ENCODE data around the gene DMTF1.

The DMTF1 gene

GRCh38 chr7:87187120-87187519, 34.9 kb downstream of the DMTF1 start:
- no peak for DNase-seq (ENCODE audit: low spot score)
- in situ Hi-C loops (cut with MboI; ENCODE audit: low sequenced_read_pairs, unreplicated experiment): no loop called here
- TF ChIP-seq CTCF (IDR thresholded peaks at IDR 0.05; ENCODE audit: borderline replicate concordance, control extremely low read depth, extremely low read depth, insufficient read depth, missing control alignments): no peak

- no peak for TF ChIP-seq CTCF (IDR thresholded peaks at IDR 0.05; ENCODE audit: borderline replicate concordance, control extremely low read depth, extremely low read depth, insufficient read depth, missing control alignments)
- no peak for DNase-seq (ENCODE audit: low spot score)
- in situ Hi-C loops (cut with MboI; ENCODE audit: low sequenced_read_pairs, unreplicated experiment): no loop called here
Observed at GRCh38 chr7:87188930-87189329, 36.7 kb downstream of the DMTF1 start.

GRCh38 chr7:87190783-87191182, 38.5 kb downstream of the DMTF1 start:
- no peak for DNase-seq (ENCODE audit: low spot score)
- in situ Hi-C loops (cut with MboI; ENCODE audit: low sequenced_read_pairs, unreplicated experiment): no loop called here

GRCh38 chr7:87192784-87193487, 40.7 kb downstream of the DMTF1 start:
- in situ Hi-C loops (cut with MboI; ENCODE audit: low sequenced_read_pairs, unreplicated experiment): no loop called here
- DNase-seq (ENCODE audit: low spot score): no peak
- TF ChIP-seq CTCF (IDR thresholded peaks at IDR 0.05; ENCODE audit: borderline replicate concordance, control extremely low read depth, extremely low read depth, insufficient read depth, missing control alignments): no peak

More at GRCh38 chr7:87190783-87191182, 38.5 kb downstream of the DMTF1 start:
- TF ChIP-seq CTCF (IDR thresholded peaks at IDR 0.05; ENCODE audit: borderline replicate concordance, control extremely low read depth, extremely low read depth, insufficient read depth, missing control alignments): no peak

- TF ChIP-seq CTCF (IDR thresholded peaks at IDR 0.05; ENCODE audit: borderline replicate concordance, control extremely low read depth, extremely low read depth, insufficient read depth, missing control alignments): no peak
- in situ Hi-C loops (cut with MboI; ENCODE audit: low sequenced_read_pairs, unreplicated experiment): no loop called here
- DNase-seq (ENCODE audit: low spot score): no peak
Observed at GRCh38 chr7:87193912-87194311, 41.7 kb downstream of the DMTF1 start.

GRCh38 chr7:87199241-87199640, 47.0 kb downstream of the DMTF1 start:
- no peak for DNase-seq (ENCODE audit: low spot score)
- no peak for TF ChIP-seq CTCF (IDR thresholded peaks at IDR 0.05; ENCODE audit: borderline replicate concordance, control extremely low read depth, extremely low read depth, insufficient read depth, missing control alignments)
- in situ Hi-C loops (cut with MboI; ENCODE audit: low sequenced_read_pairs, unreplicated experiment): no loop called here

Measured in GM13976 (cell line).